Panc1 (cell line): ENCODE measurements around the gene PTPN11. TPM values are rescaled to one million over a fixed set of nuclear protein-coding genes. Genes with fewer than 3 reads are reported as not detected.

Source experiments
- ATAC-seq: fragments of 200-7000 bp; cut with Tn5 transposase; 2 replicates; pipeline ENCODE4 v1.9.1; 2020; ENCODE audit warnings: mild to moderate bottlenecking, moderate library complexity
- BruUV-seq: library from RNA; stranded (reverse); fragments of 400-500 nt; replicated peaks from 2 replicates; lab custom pipeline; 2021; lab: Mats Ljungman, UMichigan
- CTCF ChIA-PET: fragments of 300-600 bp; sonication (Branson Sonifier 250); formaldehyde crosslinking; loops from one replicate; lab custom pipeline; 2022; ENCODE audit warnings: antibody characterized with exemption; lab: Charles Lee
- POLR2A ChIA-PET: fragments of 300-600 bp; sonication (Branson Sonifier 250); formaldehyde crosslinking; loops from one replicate; lab custom pipeline; 2022; ENCODE audit warnings: antibody characterized with exemption; lab: Charles Lee
- DNase-seq: peaks from one replicate; pipeline ENCODE4 v3.0.0-alpha.2; 2010; ENCODE audit warnings: low read depth, low spot score
- H3K27ac ChIP-seq: 2 replicates; pipeline ENCODE4 v1.5.1; 2011; ENCODE audit warnings: mild to moderate bottlenecking, low read length, inconsistent platforms
- H3K27me3 ChIP-seq: fragments of 200-500 bp; sonication (Bioruptor generic); 2 replicates; pipeline ENCODE4 v1.6.0; 2014; ENCODE audit warnings: low read length, inconsistent platforms; ENCODE audit not compliant: control insufficient read depth, insufficient read depth
- H3K36me3 ChIP-seq: fragments of 200-500 bp; sonication (Bioruptor generic); 2 replicates; pipeline ENCODE4 v1.5.1; 2014; ENCODE audit warnings: inconsistent platforms, mild to moderate bottlenecking, low read length, moderate library complexity; ENCODE audit not compliant: control insufficient read depth, insufficient read depth
- H3K4me1 ChIP-seq: 2 replicates; pipeline ENCODE4 v1.5.1; 2011; ENCODE audit warnings: inconsistent platforms, mild to moderate bottlenecking, low read length, moderate library complexity; ENCODE audit not compliant: control insufficient read depth, insufficient read depth
- H3K4me3 ChIP-seq, 2 experiments: 2 replicates each; pipeline ENCODE4 v1.5.1; 2011 to 2012; ENCODE audit warnings: low read depth in 2 of 2, low read length in 2 of 2, mild to moderate bottlenecking in 2 of 2, inconsistent platforms in 1 of 2, moderate library complexity in 1 of 2
- H3K9me3 ChIP-seq: fragments of 200-500 bp; sonication (Bioruptor generic); 2 replicates; pipeline ENCODE4 v1.5.1; 2014; ENCODE audit warnings: low read depth, mild to moderate bottlenecking, inconsistent platforms, low read length, moderate library complexity; ENCODE audit not compliant: control insufficient read depth, insufficient read depth
- CTCF ChIP-seq: fragments of 450-650 bp; IDR thresholded peaks from 2 replicates; pipeline ENCODE4 v1.5.1; 2017; ENCODE audit warnings: mild to moderate bottlenecking
- POLR2AphosphoS5 ChIP-seq: IDR thresholded peaks from 2 replicates; pipeline ENCODE4 v1.6.1; 2012; ENCODE audit warnings: mild to moderate bottlenecking, low read depth, low read length, moderate library complexity
- SIN3A ChIP-seq: IDR thresholded peaks from 2 replicates; pipeline ENCODE4 v1.6.1; 2012; ENCODE audit warnings: low read depth, mild to moderate bottlenecking, low read length, moderate library complexity, borderline replicate concordance; ENCODE audit not compliant: insufficient read depth
- TCF7L2 ChIP-seq: IDR thresholded peaks from 2 replicates; pipeline ENCODE4 v1.6.1; 2011; ENCODE audit warnings: mild to moderate bottlenecking, low read depth, low read length, inconsistent platforms
- in situ Hi-C: cut with HindIII; loops from 2 replicates; pipeline ENCODE4 v1.10.0; 2016; ENCODE audit warnings: low sequenced_read_pairs, low pct_unique_long_range_greater_than_20kb
- intact Hi-C: fragments of 100-400 bp; cut with micrococcal nuclease; formaldehyde crosslinking; loops from one replicate; pipeline ENCODE4 v1.10.0; 2022; ENCODE audit not compliant: unreplicated experiment
- total RNA-seq: library from RNA; stranded (reverse); gene quantifications from one replicate; pipeline ENCODE4 v1.2.1, GENCODE V29; 2021; ENCODE audit not compliant: unreplicated experiment
- TF ChIP-seq, protein P1 (sequence below), 2 experiments: IDR thresholded peaks; 2 replicates each; pipeline ENCODE4 v1.6.1; 2011 to 2012; ENCODE audit warnings: low read depth in 2 of 2, control low read depth in 1 of 2, low read length in 1 of 2, mild to moderate bottlenecking in 1 of 2, moderate library complexity in 1 of 2; ENCODE audit not compliant: insufficient read depth in 1 of 2

PTPN11 gene
- total RNA-seq, 1 experiment from 2014 or later: 139 TPM

DNA sequence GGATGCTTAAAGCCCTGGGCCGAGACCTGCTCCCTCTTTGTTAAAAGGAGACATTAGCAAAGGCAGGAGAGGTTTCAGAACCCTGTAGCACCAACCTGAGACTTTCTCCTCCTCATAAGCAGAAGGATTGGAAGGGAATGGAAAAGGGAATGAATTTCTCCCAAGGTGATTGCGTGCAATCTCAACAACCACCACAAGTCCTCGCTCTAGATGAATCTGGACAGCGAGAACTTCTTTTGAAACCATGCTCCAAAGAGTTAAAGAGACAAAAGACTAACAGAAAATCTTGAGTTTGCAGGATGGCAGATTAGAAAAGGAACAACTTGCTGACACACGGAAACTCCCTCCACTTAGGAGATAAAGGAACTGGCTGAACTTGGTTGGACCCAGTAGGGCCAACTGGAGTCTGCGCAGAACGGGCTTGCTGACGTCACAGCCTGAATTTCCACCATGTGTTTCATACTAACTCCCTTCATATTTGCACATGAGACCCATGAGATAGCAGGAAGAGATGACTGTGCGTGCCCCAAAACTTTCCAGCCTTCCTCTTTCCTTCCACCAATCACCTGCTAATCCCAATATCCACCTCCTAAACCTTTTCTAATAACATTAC lies 137.0 kb downstream of the PTPN11 start:
- TF ChIP-seq SIN3A: no peak
- TF ChIP-seq TCF7L2: no peak
- TF ChIP-seq POLR2AphosphoS5: no peak
- TF ChIP-seq, protein P1, sequence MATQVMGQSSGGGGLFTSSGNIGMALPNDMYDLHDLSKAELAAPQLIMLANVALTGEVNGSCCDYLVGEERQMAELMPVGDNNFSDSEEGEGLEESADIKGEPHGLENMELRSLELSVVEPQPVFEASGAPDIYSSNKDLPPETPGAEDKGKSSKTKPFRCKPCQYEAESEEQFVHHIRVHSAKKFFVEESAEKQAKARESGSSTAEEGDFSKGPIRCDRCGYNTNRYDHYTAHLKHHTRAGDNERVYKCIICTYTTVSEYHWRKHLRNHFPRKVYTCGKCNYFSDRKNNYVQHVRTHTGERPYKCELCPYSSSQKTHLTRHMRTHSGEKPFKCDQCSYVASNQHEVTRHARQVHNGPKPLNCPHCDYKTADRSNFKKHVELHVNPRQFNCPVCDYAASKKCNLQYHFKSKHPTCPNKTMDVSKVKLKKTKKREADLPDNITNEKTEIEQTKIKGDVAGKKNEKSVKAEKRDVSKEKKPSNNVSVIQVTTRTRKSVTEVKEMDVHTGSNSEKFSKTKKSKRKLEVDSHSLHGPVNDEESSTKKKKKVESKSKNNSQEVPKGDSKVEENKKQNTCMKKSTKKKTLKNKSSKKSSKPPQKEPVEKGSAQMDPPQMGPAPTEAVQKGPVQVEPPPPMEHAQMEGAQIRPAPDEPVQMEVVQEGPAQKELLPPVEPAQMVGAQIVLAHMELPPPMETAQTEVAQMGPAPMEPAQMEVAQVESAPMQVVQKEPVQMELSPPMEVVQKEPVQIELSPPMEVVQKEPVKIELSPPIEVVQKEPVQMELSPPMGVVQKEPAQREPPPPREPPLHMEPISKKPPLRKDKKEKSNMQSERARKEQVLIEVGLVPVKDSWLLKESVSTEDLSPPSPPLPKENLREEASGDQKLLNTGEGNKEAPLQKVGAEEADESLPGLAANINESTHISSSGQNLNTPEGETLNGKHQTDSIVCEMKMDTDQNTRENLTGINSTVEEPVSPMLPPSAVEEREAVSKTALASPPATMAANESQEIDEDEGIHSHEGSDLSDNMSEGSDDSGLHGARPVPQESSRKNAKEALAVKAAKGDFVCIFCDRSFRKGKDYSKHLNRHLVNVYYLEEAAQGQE (IDR thresholded peaks at IDR 0.05; ENCODE audit: insufficient read depth in 1 of 2, low read depth in 2 of 2, low read length in 1 of 2): no peak
- no peak for TF ChIP-seq CTCF
- H3K27ac ChIP-seq: no peak overlapping the region
- in situ Hi-C loops (no loop called here), intact Hi-C loops (no loop called here)
- BruUV-seq: no TSS peak
- ATAC-seq: no peak
- H3K4me1 ChIP-seq: no peaks in the 10 kb centered on the region
- no peak overlapping the region for H3K4me3 ChIP-seq
- CTCF ChIA-PET: interaction anchor here (0.6 kb wide), 1 partner anchor 155 kb away, joined by 3 read pairs; no protein-coding TSS in a partner anchor
- H3K9me3 ChIP-seq: no peaks in the 10 kb centered on the region
- H3K27me3 ChIP-seq: peaks cover 5% of the 10 kb centered on the region; the same call in 1 of the 2 replicates
- no peaks in the 10 kb centered on the region for H3K36me3 ChIP-seq
- DNase-seq: no peak
- POLR2A ChIA-PET: no interaction called here

- no peak overlapping the region for H3K27ac ChIP-seq
- no TSS peak for BruUV-seq
- H3K4me3 ChIP-seq: no peak overlapping the region
- in situ Hi-C loops: no loop called here
- no peak for DNase-seq
- no peak for ATAC-seq
- H3K9me3 ChIP-seq: no peaks in the 10 kb centered on the region
- H3K36me3 ChIP-seq: no peaks in the 10 kb centered on the region
- POLR2A ChIA-PET: no interaction called here
- CTCF ChIA-PET: no interaction called here
- intact Hi-C loops: no loop called here
- H3K4me1 ChIP-seq: no peaks in the 10 kb centered on the region
- peaks cover 5% of the 10 kb centered on the region; the same call in 1 of the 2 replicates for H3K27me3 ChIP-seq
- TF ChIP-seq, protein P1 (IDR thresholded peaks at IDR 0.05; ENCODE audit: insufficient read depth in 1 of 2, low read depth in 2 of 2, low read length in 1 of 2): no peak
- TF ChIP-seq CTCF (no peak), SIN3A (no peak), TCF7L2 (no peak), POLR2AphosphoS5 (no peak)
Observed at GRCh38 chr12:112557951-112558630, 139.3 kb downstream of the PTPN11 start.
